GM12878 (cell line): ENCODE results near the gene C1QL2. TPM values are rescaled to one million over a fixed set of nuclear protein-coding genes. Genes with fewer than 3 reads are reported as not detected.

ENCODE experiments used
- ATAC-seq: fragments of 200-7000 bp; cut with Tn5 transposase; 3 replicates; pipeline ENCODE4 v1.9.1; 2020; ENCODE audit warnings: mild to moderate bottlenecking, moderate library complexity
- BruUV-seq: library from RNA; stranded (reverse); fragments of 400-500 nt; replicated peaks from 2 replicates; lab custom pipeline; 2021; lab: Mats Ljungman, UMichigan
- CTCF ChIA-PET: fragments of 300-600 bp; sonication (Branson Sonifier 250); formaldehyde crosslinking; extraction: SDS; loops from one replicate; lab custom pipeline; 2021; ENCODE audit warnings: inconsistent platforms; lab: Yijun Ruan, JAX
- POLR2A ChIA-PET: fragments of 350-600 bp; formaldehyde crosslinking; extraction: SDS; loops from one replicate; lab custom pipeline; 2021; ENCODE audit warnings: inconsistent platforms; lab: Charles Lee
- RAD21 ChIA-PET: fragments of 300-600 bp; sonication (Branson Sonifier 250); formaldehyde crosslinking; loops from one replicate; lab custom pipeline; 2023; ENCODE audit warnings: antibody characterized with exemption; ENCODE audit not compliant: unreplicated experiment; lab: Charles Lee
- SMC1A ChIA-PET: fragments of 300-600 bp; sonication (Branson Sonifier 250); formaldehyde crosslinking; loops from one replicate; lab custom pipeline; 2023; ENCODE audit not compliant: unreplicated experiment, uncharacterized antibody; lab: Charles Lee
- DNase-seq: peaks from one replicate; pipeline ENCODE4 v3.0.0-alpha.2; 2011; ENCODE audit warnings: low read depth, low spot score
- FAIRE-seq: peaks from 3 replicates; lab custom pipeline; 2011; peaks lifted over from hg19 to GRCh38; lab: Jason Lieb, UNC
- H2AFZ ChIP-seq: 2 replicates; pipeline ENCODE4 v1.6.0; 2011; ENCODE audit warnings: low read depth, low read length, control low read depth; ENCODE audit not compliant: control insufficient read depth
- H3K27ac ChIP-seq: 2 replicates; pipeline ENCODE4 v1.5.1; 2011; ENCODE audit warnings: control low read depth; ENCODE audit not compliant: control insufficient read depth, insufficient read depth
- H3K27me3 ChIP-seq, 2 experiments: replicated peaks in 1 of 2; 2 replicates each; pipeline versions ENCODE4 v1.6.0 to v1.6.1; 2011; ENCODE audit warnings: low read length in 1 of 2; ENCODE audit not compliant: control insufficient read depth in 2 of 2, insufficient read depth in 2 of 2
- H3K36me3 ChIP-seq, 2 experiments: 2 replicates each; pipeline ENCODE4 v1.5.1; 2011; ENCODE audit warnings: low read length in 1 of 2; ENCODE audit not compliant: control insufficient read depth in 2 of 2, insufficient read depth in 2 of 2
- H3K4me1 ChIP-seq: 2 replicates; pipeline ENCODE4 v1.6.1; 2011; ENCODE audit warnings: mild to moderate bottlenecking, low read length, moderate library complexity, mixed read lengths; ENCODE audit not compliant: control insufficient read depth, insufficient read depth
- H3K4me2 ChIP-seq: 2 replicates; pipeline ENCODE4 v1.6.0; 2011; ENCODE audit warnings: control low read depth; ENCODE audit not compliant: control insufficient read depth, insufficient read depth
- H3K4me3 ChIP-seq: fragments of 200-600 bp; sonication (generic); 2 replicates; pipeline ENCODE4 v1.5.1; 2016
- H3K79me2 ChIP-seq: 2 replicates; pipeline ENCODE4 v1.6.0; 2011; ENCODE audit warnings: low read length; ENCODE audit not compliant: control insufficient read depth, insufficient read depth
- H3K9ac ChIP-seq: 2 replicates; pipeline ENCODE4 v1.8.0; 2011; ENCODE audit warnings: low read length, control low read depth, mixed read lengths; ENCODE audit not compliant: control insufficient read depth, insufficient read depth
- H3K9me3 ChIP-seq: replicated peaks from 3 replicates; pipeline ENCODE4 v1.5.1; 2011; ENCODE audit warnings: mild to moderate bottlenecking, low read length; ENCODE audit not compliant: control insufficient read depth, insufficient read depth
- H4K20me1 ChIP-seq: 2 replicates; pipeline ENCODE4 v1.6.0; 2011; ENCODE audit not compliant: control insufficient read depth, insufficient read depth
- EZH2 ChIP-seq: IDR thresholded peaks from 2 replicates; pipeline ENCODE4 v1.6.1; 2012; ENCODE audit warnings: low read depth, mild to moderate bottlenecking, control low read depth, inconsistent platforms, low read length, borderline replicate concordance; ENCODE audit not compliant: control insufficient read depth
- IKZF1 ChIP-seq: fragments of 450-650 bp; conservative IDR thresholded peaks from 2 replicates; pipeline ENCODE4 v1.6.1; 2017; ENCODE audit warnings: antibody characterized with exemption, mild to moderate bottlenecking
- IKZF2 ChIP-seq, 2 experiments: fragments of 450-650 bp; IDR thresholded peaks; 2 replicates each; pipeline ENCODE4 v1.6.1; 2017; ENCODE audit warnings: mild to moderate bottlenecking in 2 of 2, moderate library complexity in 2 of 2
- MXI1 ChIP-seq: fragments of 150-350 bp; IDR thresholded peaks from 2 replicates; pipeline ENCODE4 v1.6.1; 2011; ENCODE audit warnings: low read depth, mild to moderate bottlenecking, inconsistent platforms, low read length, improper control_type of control experiment
- PML ChIP-seq: IDR thresholded peaks from 2 replicates; pipeline ENCODE4 v1.6.1; 2012; ENCODE audit warnings: low read length, inconsistent platforms
- POLR2AphosphoS5 ChIP-seq: IDR thresholded peaks from 2 replicates; pipeline ENCODE4 v1.6.1; 2011; ENCODE audit warnings: mild to moderate bottlenecking, low read length, inconsistent platforms
- SREBF2 ChIP-seq: IDR thresholded peaks from 2 replicates; pipeline ENCODE4 v1.6.1; 2012; ENCODE audit warnings: mild to moderate bottlenecking, low read length
- WGBS: methylation state at CpG from one replicate; pipeline ENCODE4 v1.1.6; 2016; ENCODE audit warnings: low lambda C conversion rate; ENCODE audit not compliant: insufficient replicate concordance, insufficient coverage; ENCODE audit errors: missing lambda C conversion rate; 5-methylcytosine and 5-hydroxymethylcytosine counted together
- in situ Hi-C: fragments of 300-500 bp; cut with MboI; formaldehyde crosslinking; loops from 9 replicates; pipeline ENCODE4 v1.14.3; 2018; ENCODE audit warnings: mixed read lengths
- intact Hi-C: fragments of 100-400 bp; cut with micrococcal nuclease; formaldehyde crosslinking; loops from one replicate; pipeline ENCODE4 v1.14.2; 2022; ENCODE audit not compliant: unreplicated experiment
- polyA plus RNA-seq, 11 experiments: library from polyadenylated mRNA; depleted of rRNA in 4 of 11; unstranded in 6 of 11; stranded (reverse) in 5 of 11; fragments of >200 nt; fragmentation: Nextera tagmentation in 4 of 11; fragmentation: Illumina TruSeq in 1 of 11; extraction: Ambion mirVana in 4 of 11; extraction: Trizol in 1 of 11; gene quantifications; 1 replicate in 1 of 11; 2 replicates in 10 of 11; pipeline versions ENCODE4 v1.2.1 to v1.2.3, GENCODE V29; 2011 to 2016; ENCODE audit warnings: inconsistent platforms in 2 of 11, missing spikeins in 2 of 11, low read depth in 1 of 11
- total RNA-seq, 4 experiments: library from RNA; depleted of rRNA in 3 of 4; stranded (reverse); fragments of >200 nt in 3 of 4; fragmentation: Illumina TruSeq in 1 of 4; extraction: Trizol in 1 of 4; gene quantifications; 2 replicates each; pipeline versions ENCODE4 v1.2.1 to v1.2.3, GENCODE V29; 2013 to 2021
- TF ChIP-seq, protein P1 (sequence below): fragments of 450-650 bp; IDR thresholded peaks from 2 replicates; pipeline ENCODE4 v1.6.1; 2017; ENCODE audit warnings: mild to moderate bottlenecking
- TF ChIP-seq, protein P2 (sequence below): fragments of 450-650 bp; IDR thresholded peaks from 2 replicates; pipeline ENCODE4 v1.6.1; 2017; ENCODE audit warnings: antibody characterized with exemption, mild to moderate bottlenecking, moderate library complexity

Gene C1QL2
- total and polyA plus RNA-seq, 10 of the 15 experiments (the other 5 are each of a cell fraction or from before 2014, with no cell fraction given), result not detected

DNA sequence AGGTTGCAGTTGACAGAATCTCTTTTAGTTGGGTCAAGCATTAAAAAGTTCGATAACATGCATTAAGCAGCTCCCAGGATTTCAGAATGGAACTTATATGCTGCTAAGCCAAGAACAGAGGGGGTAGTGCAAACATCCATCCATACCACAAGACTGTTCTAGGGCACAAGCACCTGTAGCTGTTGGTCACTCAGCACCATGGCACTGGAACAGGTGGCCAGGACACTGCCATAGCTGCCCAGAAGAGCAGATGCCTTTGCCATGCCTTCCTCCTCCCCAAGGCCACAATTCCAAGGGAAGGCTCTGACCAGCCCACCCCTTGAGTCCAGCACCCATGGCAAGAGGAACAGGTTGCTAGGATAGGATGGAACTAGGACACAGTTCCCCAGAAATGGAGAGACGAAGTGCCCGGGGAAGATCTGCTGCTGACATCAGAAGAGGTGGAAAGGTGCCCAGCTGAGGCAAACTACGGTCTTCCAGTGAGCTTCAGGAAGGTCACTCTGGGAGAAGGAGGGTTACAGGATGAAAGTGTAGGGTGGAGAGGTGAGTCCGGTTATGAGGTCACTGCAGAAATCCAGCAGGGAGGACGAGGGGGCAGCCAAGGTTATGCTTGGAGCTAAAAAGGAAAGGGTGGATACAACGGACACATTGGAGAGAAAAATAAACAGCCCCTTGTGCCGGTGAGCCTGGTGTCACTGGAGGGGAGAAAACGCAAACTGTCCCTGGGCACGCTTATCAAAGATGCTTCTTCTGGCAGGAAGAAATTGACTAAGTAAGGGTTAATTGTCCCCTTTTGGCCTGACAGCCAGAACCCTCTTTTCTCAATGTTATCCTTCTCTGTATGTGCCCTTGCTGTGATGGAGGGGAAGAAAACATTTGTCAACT is 41.9 kb downstream of the C1QL2 start (continued):
- TF ChIP-seq, protein P1, sequence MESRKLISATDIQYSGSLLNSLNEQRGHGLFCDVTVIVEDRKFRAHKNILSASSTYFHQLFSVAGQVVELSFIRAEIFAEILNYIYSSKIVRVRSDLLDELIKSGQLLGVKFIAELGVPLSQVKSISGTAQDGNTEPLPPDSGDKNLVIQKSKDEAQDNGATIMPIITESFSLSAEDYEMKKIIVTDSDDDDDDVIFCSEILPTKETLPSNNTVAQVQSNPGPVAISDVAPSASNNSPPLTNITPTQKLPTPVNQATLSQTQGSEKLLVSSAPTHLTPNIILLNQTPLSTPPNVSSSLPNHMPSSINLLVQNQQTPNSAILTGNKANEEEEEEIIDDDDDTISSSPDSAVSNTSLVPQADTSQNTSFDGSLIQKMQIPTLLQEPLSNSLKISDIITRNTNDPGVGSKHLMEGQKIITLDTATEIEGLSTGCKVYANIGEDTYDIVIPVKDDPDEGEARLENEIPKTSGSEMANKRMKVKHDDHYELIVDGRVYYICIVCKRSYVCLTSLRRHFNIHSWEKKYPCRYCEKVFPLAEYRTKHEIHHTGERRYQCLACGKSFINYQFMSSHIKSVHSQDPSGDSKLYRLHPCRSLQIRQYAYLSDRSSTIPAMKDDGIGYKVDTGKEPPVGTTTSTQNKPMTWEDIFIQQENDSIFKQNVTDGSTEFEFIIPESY, result no peak
- TF ChIP-seq IKZF1 (no peak), POLR2AphosphoS5 (no peak), EZH2 (no peak)
- TF ChIP-seq, protein P2, sequence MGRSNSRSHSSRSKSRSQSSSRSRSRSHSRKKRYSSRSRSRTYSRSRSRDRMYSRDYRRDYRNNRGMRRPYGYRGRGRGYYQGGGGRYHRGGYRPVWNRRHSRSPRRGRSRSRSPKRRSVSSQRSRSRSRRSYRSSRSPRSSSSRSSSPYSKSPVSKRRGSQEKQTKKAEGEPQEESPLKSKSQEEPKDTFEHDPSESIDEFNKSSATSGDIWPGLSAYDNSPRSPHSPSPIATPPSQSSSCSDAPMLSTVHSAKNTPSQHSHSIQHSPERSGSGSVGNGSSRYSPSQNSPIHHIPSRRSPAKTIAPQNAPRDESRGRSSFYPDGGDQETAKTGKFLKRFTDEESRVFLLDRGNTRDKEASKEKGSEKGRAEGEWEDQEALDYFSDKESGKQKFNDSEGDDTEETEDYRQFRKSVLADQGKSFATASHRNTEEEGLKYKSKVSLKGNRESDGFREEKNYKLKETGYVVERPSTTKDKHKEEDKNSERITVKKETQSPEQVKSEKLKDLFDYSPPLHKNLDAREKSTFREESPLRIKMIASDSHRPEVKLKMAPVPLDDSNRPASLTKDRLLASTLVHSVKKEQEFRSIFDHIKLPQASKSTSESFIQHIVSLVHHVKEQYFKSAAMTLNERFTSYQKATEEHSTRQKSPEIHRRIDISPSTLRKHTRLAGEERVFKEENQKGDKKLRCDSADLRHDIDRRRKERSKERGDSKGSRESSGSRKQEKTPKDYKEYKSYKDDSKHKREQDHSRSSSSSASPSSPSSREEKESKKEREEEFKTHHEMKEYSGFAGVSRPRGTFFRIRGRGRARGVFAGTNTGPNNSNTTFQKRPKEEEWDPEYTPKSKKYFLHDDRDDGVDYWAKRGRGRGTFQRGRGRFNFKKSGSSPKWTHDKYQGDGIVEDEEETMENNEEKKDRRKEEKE, result no peak

DNA sequence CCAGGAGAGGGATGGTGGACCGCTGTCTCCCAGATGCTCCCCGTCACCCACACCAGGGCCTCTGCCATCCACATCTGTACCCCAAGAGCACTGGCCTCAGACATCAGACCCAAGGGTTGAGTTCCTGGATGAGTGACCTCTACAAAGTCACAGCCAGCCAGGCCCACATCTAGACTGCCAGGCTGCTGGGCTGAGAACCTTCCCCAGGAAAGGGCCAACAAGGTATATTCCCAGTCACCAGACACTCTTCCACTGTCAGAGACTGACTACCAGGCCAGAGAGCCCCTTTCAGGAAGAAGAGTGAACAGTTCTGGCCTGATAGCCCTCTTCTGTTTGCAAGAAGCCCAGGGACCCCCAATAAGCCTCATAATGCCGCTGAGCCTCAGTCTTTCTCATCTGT is 44.3 kb downstream of the C1QL2 start:
- Histone ChIP-seq H4K20me1 (no peaks in the 10 kb centered on the region), H3K27me3 (no peaks in the 10 kb centered on the region; a peak in 2 of 4 replicates), H3K4me2 (no peak overlapping the region), H3K9me3 (no peaks in the 10 kb centered on the region; the same call in 2 of the 3 replicates), H3K36me3 (no peaks in the 10 kb centered on the region), H3K27ac (no peak overlapping the region), H3K4me3 (no peak overlapping the region), H3K4me1 (no peaks in the 10 kb centered on the region), H3K79me2 (no peaks in the 10 kb centered on the region), H2AFZ (no peak overlapping the region), H3K9ac (no peak overlapping the region)
- ChIA-PET RAD21 (no interaction called here), POLR2A (no interaction called here), CTCF (no interaction called here), SMC1A (no interaction called here)
- in situ Hi-C loops, result no loop called here
- DNase-seq, result no peak
- intact Hi-C loops, result no loop called here
- no TSS peak for BruUV-seq
- no peak for FAIRE-seq
- WGBS, result 30% methylated on average over 3 of the region's 3 CpGs
- ATAC-seq, result no peak
- no peak for TF ChIP-seq PML
- no peak for TF ChIP-seq MXI1
- no peak for TF ChIP-seq SREBF2
- TF ChIP-seq IKZF2 (IDR thresholded peaks at IDR 0.05), result no peak
